Hypothalamus (tissue), 51 donors: ENCODE data around the gene PTGES.
"Not testable (repeated sequence)": the region's sequence is repeated elsewhere in the genome, so short reads cannot be mapped to it uniquely, and the experiment has no call there.

Experiments
- DNase-seq, 51 donors: peaks; one replicate each; lab custom pipeline; 2025; lab: John Stamatoyannopoulos, UW

The PTGES gene

DNA sequence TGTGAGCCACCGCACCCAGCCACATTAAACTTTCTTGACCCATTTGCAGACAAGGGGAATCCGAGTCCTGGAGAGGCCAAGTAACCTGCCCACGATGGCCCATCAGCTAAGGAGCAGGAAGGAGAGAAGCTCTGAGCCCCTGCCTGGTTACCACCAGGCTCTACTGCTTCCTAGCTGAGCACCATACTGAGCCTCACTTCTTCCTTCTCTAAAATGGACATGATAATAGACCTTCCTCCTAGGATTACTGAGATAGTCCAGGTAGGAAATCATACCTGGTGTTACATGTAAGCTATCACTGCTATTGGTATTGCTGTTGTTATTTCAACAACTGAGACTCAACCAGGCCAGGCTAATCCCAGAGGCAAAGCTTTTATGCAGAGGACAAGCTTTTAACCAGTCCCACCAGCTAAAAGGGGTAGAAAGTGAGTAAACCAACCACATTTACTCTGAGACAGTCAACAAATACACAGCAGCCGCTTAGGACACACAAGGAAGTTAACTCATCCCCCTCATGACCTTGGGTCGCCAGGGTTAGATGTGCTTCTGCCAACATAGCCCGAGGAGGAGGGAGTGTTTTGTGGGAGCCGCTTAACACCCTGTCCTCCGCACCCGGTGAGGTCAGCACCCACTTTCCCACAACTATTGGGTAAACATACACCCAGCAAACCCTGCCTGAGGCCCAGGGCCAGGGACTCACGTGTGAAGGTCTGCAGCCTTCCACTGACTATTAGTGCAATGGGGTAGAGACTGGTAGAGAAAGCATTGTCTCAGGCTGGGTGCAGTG lies 20.6 kb upstream of the PTGES start:
- DNase-seq, result no peak

DNA sequence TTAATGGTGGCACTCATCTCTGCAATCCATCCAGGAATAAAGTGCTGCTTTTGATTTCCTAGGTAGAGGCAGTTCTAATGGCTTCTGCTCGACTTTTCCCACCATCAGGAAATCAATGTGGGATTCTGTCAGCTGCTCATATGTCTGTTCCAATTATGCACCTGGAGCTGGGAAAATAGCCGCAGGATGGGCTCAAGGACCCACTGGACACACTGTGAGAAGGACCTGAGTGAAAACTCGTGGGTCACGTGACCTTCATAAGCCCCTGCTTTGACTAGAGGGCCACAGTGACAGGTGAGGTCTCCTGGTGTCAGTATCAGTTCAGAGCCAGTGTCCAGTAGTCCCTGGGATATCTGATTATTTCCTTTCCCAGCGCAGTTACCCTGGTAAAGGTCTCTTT lies 17.9 kb upstream of the PTGES start:
- DNase-seq, result no peak

DNA sequence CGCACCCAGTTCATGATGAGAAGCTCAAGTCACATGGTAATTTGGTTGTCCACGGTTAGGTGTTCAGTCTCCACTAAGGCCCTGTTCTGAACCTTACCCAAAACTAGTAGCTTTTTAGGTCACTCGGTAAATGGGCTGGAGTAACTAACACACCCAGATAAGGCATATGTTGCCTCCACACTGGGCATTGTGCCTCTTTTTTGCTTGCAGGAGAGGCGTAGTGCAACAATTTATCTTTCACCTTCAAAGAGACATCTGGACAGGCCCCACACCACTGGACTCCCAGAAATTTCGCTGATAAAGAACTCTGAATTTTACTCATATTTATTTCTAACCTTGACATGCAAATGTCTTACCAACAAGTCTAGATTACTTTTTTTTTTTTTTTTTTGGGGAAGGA lies 16.8 kb upstream of the PTGES start:
- DNase-seq, result no peak

DNA sequence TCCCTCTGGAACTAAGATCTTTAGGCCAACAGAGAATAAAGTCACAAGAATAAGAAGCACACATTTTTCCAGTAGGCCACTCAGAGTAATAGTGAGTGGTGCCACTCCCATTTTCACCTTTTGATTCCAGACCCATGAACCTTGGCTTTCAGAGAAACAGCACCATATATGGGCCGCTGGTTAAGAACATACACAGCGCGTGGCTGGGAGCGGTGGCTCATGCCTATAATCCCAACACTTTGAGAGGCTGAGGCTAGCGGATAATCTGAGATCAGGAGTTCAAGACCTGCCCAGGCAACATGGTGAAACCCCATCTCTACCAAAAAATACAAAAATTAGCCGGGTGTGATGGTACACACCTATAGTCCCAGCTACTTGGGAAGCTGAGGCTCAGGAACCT lies 15.6 kb upstream of the PTGES start:
- DNase-seq, result no peak

DNA sequence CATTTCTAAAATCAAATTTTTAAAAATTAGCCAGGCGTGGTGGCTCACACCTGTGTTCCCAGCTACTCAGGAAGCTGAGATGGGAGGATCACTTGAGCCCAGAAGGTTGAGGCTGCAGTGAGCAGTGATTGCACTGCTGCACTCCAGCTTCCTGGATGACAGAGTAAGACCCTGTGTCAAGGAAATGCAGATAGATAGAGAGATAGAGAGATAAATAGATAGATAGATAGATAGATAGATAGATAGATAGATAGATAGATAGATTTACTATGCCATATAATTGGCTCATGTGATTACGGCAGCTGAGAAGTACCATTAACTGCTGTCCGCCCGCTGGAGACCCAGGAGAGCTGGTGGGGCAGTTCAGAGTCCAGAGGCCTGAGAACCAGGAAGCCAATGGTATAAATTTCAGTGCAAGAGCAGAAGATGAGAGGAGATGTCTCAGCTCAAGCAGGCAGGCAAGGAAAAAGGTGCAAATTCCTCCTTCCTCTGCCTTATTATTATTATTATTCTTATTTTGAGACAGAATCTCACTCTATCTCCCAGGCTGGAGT lies 13.0 kb upstream of the PTGES start:
- DNase-seq, result no peak

DNA sequence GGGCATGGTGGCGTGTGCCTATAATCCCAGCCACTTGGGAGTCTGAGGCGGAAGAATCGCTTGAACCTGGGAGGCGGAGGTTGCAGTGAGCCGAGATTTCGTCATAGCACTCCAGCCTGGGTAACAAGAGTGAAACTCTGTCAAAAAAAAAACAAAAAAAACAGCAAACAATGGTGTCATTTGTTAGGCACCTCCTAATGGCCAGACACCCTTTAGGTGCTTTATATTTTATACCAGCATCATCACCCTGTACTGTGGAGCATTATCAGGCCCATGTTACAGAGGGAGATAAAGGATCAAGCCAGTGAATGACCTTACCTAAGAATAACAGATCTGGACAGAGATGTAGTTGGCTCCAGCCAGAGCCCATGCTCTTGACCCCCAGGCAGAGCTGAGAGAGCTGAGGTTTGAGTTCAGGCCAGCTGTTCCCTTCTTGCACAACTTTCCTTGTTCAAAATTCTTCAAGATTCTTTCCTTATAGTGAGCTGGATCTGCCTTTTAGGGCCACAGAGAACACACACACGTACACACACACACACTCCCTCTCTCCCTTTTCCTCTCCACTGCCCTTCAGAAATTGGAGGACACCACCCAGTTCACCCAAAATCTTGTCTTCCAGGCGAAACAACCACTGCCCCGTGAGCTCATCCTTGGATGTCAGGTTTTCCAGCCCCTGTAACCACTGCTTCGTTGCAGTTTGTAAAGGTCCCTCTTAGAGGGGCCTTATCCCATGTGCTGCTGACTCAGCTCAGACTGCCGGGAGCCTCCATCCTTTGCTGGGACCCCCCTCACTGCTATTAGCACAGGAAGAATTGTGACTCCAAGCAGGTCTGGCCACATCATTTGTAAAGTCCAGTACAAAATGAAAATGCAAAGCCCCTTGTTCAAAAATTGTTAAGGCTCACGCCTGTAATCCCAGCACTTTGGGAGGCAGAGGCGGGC lies 10.4 kb upstream of the PTGES start:
- DNase-seq, result no peak

DNA sequence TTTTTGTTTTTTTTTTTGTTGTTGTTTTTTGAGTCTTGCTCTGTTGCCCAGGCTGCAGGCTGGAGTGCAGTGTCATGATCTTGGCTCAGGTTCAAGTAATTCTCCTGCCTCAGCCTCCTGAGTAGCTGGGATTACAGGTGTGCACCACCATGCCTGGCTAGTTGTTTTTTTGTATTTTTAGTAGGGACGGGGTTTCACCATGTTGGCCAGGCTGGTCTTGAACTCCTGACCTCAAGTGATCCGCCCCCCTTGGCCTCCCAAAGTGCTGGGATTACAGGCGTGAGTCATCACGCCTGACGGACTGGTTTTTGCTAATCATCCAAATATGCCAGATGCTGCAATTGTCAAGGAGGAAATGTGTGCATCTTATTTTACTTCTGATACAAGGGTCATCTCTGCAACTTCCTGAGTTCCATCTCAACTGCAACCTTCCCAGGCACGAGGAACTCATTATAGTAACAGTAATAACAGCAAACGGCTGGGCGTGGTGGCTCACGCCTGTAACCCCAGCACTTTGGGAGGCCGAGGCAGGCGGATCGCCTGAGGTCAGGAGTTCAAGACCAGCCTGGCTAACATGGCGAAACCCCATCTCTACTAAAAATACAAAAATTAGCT lies 9.6 kb upstream of the PTGES start:
- not testable (repeated sequence) for DNase-seq

DNA sequence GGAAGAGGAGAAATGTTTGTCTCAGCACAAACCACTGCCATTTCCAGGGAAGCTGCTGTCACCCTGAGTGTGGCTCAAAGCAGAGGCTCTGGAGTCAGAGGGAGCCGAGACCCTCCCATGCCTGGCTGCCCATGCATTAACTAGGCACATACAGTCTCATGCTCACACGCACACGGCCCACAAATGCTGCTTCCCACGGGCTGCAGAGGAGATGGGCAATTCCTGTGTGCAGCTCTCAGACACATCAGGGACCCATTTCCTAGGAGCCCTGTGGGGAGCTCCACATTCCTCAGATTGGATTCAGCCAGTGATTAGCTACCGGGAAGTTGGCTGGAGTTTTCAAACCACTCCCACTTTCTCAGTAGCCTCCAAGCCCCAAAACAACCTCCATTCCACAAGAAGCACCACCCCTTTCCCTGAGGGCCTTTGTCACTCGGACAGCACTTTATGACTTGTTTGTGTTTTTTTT lies 9.1 kb upstream of the PTGES start:
- no peak for DNase-seq

DNA sequence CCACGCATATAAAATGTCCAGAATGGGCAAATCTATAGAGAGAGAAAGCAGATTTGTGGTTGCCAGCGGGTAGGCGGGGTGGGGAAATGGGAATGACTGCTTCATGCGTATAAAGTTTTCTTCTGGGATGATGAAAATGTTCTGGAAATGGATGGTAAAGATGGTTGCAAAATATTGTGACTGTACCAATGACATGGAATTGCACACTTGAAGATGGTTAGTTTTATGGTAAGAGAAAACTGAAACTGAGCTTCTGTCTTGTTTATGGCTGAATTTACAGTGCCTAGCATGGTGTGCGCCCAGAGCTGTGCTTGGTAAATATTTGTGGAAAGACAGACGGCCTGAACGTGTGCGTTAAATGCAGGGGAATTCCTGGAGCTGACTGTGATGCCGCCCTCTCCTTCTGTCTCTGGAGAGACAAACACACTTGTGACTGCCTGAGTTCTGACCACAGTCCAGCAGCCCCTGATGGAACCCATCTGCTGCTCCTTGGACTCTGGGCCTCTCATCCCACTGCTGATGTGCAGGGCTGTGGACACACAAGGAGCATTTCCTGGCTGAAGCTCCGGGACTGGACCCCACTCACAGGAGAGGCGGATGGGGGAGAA lies 8.6 kb upstream of the PTGES start:
- no peak for DNase-seq

DNA sequence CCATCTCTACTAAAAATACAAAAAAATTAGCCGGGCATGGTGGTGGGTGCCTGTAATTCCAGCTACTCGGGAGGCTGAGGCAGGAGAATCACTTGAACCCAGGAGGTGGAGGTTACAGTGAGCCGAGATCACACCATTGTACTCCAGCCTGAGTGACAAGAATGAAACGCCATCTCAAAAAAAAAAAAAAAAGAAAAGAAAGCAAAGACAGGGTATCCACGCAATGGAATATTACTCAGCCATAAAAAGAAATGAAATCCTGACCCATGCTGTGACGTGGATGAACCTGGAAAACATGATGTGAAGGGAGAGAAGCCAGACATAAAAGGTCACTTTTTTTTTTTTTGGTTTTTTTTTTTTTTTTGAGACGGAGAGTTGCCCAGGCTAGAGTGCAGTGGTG lies 7.9 kb upstream of the PTGES start:
- not testable (repeated sequence) for DNase-seq

DNA sequence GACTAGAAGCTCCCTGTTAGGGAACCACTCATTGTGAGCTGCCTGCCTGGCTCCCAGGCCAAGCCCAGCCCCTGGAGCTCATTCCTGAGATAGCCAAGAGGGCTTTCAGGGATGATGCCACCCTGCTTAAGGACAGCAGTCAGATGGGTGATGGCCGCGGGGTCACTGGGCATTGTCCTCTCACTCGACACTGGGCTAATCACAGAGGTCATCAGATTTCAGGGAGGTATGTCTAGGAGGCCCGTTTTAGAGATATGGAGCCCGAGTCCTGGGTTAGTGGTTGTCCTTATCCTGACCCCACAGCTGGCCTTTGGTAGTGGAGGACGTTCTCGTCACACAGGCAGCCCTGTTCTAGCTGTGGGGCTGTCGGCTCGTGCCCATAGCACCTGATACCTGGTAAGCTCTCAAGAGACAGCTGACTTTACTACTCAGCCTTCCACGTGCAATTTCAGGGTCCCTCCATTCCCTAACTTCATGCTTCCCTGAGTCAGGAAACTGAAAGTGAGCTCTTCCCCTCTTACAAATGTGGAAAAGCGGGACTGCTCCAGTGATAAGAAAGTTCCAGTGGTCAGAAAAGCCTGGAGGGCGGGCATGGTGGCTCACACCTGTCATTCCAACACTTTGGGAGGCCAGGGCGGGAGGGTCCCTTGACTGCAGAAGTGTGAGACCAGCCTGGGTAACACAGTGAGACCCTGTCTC lies 7.1 kb upstream of the PTGES start:
- no peak for DNase-seq

DNA sequence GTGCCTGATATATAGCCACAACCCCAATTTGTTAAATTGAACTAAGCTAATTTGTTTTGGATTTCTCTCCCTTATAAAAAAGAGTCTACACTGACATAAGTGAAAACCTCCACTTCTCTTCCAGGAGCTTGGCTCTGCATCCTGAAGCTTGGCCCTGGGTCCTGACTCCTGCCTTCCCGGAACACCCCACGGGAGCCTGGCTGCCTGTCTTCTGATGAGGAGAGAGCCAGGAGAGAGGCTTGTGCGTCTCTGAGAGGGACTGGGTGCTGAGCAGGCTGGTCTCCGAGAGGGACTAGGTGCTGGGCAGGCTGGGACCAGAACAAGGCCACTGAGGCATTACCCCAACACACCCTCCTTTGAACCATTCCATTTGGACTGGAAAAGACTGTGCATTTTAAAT lies 6.5 kb upstream of the PTGES start:
- DNase-seq, result no peak

DNA sequence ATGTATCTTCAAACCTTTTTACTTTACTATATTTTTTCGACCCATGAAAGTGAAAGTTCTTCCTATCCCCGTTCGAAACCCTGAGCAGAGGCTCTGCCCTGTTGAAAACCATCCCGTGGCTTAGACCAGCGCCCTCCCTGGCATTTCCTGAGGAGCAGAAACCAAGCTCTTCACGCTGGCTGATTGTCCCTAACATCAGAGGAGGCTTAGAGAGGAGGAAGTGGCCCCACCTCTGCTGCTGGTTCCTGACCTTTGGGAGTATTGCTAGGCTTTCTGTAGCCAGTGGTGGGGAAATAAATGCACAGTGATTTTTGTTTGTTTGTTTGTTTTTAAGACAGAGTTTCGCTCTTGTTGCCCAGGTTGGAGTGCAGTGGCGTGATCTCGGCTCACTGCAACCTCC lies 4.2 kb upstream of the PTGES start:
- DNase-seq, result no peak

DNA sequence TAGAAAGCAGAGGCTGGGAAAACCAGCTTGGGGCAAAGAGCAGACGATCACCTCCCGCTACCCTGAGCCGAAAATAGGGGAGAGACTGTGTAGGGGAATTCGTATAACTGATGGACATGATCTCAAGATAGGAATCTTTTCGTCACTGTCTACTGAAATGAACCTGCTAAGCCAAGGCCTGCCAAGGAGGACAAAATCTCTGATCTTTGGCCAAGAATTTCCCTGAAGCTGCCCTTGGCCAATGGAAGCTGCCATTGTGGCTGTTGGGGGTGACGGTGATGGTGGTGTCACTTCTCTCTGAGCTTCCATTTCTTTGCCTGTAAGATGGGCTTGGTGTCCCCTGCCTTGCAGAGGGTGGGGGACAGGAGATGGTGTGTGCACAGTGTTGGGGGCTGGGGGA lies 3.3 kb upstream of the PTGES start:
- no peak for DNase-seq

DNA sequence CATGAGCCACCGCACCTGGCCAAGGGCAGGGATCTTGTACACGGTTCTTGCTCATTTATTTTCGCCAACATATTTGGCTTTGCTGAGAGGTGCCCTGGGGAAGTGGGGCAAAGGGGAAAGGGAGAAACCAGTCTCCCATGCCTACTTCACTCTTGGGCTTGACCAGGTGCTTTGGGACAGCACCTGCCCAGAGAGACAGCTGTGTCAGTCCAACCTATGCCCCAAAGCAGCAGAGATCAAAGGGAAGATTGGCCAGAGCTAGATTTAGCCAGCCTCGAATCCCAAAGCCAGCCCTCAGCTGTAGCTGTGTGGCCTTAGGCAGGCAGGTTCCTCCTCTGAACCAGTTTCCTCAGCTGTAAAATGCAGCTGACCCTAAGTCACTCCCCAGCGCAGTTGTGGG lies 2.3 kb upstream of the PTGES start:
- no peak for DNase-seq

DNA sequence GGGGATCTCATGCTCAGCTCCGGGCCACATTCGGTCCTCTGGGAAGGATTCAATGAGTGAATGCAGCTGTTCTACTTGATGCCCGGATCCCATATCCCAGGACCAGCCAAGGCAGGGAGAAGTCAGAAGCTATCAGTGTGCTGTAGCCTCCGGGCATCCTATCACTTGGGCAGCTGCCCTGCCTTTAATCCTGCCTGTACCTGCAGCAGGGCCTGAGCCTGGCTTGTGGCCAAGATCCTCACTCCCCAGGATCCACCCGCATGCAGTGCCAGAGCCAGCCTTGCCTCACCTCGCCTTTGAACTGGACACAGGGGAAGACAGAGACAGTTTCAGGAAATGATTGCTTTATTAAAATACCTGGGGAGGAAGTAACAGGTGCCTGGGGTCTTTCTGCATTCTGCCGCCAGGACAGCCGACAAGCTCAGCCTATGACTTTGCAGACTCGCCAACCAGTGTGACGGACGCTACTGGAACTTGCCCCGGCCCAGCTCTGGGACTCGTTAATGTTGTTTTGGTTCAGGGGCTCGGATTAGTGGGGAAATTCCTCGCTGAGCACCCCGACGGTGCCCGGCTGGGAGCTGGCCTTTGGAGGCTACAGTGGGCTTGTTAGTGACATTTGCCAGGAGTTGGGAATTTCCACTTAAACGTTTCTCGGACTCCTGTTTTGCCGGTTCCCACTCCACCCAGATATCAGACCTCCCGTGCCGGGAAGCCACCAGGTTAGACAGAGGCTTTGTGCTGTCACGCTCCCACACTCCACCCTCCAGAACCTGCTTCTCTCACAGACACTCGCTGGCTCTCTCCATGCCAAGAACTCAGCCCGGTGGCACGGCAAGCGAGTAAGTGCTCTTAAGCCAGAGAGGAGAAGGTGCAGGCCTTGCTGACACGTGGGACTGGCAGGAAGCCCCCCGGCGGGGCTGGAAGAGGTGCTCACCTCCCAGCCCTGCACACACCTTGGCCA lies 721 bp downstream of the PTGES start:
- DNase-seq, result no peak

DNA sequence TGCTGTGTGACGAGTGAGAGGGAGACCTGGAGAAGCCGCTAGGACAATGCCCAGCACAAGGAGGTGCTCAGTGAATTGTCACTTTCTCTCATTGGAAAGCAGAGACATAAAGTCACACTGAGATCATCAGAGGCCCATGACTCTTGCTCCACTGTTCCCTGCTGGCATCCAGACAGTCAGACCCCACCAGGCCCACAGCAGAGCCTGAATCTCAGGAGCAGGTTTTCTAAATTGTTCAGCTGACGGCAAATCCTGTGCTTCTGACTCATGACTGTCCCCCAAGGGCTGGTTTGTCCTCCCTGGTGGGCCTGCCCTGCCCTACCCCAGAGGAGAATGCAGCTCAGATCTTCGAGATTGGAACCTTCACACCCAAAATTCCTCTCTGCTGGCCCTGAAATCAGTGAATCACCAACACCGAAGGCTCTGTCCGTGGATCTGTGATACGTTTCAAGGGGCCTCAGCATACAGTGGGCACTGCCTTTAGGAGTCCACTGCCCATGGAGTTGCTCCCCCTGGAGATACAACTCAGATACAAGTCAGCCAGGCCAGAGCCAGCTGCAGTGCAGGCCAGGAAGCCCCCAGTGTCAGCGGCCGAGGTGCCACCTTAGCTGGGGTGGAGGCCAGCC lies 2.7 kb downstream of the PTGES start:
- no peak for DNase-seq

DNA sequence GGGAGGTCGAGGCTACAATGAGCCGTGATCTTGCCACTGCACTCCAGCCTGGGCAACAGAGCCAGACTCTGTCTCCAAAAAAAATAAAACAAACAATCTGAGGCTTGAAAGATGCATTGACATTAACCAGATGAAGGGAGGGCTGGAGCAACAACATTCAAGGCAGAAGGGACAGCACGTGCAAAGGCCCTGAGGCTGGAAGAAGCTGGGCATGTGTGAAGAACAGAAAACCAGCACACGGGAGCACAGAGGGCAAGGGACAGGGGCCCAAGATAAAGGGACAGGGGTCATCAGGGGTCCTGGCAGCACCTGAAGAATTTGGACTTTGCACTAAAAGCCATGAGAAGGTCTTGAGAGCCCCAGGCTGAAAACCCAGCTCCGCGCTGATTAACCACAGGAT lies 3.3 kb downstream of the PTGES start:
- no peak for DNase-seq
